Forelimb muscle (tissue), 1 donor: ENCODE results near the gene CCDC78. TPM values are rescaled to one million over a fixed set of nuclear protein-coding genes. Genes with fewer than 3 reads are reported as not detected.

Experiments used
- DNase-seq: peaks from one replicate; pipeline ENCODE4 v3.0.0-alpha.2; 2013; ENCODE audit warnings: low read depth
- polyA plus RNA-seq: library from polyadenylated mRNA; unstranded; fragments of 120-200 nt; gene quantifications from one replicate; pipeline ENCODE4 v1.2.1, GENCODE V29; 2013; ENCODE audit not compliant: insufficient read length

The CCDC78 gene
- polyA plus RNA-seq, 1 donor = 1.5 TPM

DNA sequence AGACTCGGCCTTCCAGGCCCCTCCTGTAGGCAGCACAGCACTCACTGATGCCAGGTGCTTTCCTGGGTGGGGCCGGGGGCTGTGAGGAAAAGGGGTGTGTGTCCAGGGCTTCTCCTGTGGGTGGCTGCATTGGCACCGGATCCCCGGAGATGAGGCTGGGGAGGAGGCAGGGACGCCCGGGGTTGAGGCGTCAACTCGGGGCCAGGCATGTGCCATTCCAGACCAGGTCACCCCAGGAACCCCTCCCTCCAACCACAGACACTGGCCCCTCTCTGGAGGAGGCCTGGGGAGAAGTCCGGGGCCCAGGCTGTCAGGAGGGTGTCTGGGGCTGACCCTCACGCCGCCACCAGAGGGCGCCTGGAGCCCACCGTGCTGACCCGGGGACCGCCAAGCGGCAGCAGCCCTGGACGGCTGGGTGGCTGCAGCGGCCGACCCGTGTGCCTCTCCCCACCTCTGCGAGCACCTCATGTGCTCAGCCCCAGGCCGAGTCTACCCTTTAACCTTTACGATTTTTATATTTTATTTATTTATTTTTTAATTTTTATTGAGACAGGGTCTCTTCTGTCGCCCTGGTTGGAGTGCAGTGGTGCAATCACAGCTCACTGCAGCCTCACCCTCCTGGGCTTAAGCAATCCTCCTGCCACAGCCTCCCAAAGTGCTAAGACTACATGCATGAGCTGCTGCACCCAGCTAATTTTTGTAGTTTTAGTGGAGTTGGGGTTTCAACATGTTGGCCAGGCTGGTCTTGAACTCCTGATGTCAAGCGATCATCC is 14.5 kb downstream of the CCDC78 start:
- no peak for DNase-seq

DNA sequence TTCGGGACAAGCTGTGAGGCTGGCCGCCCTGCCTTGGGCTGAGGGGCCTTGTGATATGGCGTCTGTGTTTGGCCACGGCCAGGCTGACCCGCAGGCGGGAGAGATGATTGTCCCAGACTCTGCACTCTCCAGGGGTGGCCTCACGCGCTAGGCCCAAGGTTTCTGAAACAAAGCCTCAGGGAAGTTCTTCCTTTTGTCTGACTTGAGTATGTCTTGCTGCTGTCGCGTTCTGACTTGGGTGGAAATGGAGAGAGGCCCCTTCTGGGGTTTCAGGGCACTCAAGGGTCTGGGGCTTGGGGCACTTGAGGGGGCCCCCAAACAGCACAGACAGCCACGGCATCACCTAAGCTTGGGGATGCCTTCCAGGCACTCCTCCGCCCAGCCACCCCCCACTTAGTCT is 15.2 kb downstream of the CCDC78 start:
- no peak for DNase-seq

DNA sequence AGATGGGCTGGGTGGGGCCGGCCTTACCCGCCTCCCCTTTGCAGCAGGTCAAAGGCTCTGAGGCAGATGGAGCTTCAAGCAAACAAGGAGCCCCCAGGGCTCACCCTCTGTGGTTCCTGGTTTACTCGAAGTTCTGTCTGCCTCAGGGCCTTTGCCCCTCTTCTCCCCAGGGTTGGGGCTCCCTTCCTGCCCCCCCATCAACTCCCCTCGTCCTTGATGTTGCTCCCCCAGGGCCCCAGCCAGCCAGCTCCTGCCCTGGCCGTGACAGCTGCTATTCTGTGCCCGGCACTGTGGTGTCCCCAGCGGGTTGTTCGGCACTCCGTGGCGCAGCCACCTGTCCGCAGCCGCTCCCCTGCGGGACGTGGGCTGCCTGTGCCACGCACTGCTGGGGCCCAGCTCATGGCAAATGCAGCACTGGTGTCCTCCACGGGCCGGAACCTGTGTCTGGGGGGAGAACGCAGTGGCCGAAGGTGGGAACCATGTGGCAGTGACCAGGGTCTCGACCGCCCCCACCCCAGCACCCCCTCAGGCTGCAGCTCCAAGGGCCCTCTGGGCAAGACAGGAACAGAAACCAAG is 15.7 kb downstream of the CCDC78 start:
- DNase-seq = no peak

DNA sequence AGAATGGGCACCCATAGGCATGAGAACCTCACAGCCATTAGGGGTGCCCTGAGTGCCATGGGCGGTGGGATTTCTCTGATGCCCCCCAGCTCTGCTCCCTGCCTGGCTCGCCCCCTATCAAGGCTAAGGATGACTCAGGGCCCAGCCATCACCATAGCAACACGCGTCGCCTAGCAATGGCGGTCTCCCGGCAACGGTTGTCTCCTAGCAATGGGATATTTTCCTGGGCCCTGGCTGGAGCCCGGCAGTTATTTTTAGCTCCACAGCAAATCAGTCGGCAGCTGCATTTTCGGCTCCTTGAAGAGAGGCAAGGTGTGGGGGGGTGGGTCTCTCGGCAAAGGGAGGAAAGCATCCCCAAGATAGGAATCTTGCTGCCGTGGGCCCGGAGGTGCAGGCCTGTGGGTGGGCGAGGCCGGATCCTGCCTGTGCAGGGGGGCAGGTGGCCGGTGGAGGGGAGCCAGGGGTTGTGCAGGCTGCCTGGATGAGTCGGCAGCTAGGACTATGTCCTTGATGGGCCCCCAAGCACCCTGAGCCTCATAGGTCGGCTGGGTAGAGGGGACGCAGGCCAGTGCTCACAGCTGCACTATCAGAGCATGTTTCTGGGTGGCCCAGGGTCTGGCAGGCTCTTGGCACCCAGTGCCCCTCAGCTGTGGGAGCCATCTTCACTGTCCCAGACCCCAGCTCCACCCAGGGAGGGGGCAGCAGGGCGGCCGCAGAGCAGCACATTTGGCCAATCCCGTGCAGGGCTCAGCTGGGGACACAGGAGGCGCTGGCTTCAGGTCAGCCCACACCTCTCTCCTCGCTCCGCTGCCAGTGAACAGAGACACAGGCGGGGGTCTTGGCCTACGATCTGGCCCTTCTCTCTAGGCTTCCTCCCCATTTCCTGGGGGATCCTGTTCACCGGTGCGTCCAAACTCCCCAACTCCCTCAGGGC is 16.4 kb downstream of the CCDC78 start:
- no peak for DNase-seq

DNA sequence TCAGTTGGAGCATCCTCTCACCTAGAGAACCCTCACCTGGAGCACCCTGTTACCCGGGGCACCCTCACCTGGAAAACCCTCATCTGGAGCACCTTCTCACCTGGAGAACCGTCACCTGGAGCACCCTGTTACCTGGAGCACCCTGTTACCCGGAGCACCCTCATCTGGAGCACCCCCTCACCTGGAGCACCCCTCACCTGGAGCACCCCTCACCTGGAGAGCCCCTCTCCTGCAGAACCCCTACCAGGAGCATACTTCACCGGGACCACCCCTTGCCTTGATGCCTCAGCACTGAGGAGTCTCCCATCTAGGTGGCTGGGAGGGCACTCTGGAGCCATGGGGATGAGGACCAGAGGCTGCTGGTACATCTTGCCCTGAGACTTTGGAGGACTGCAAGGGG is 17.3 kb downstream of the CCDC78 start:
- DNase-seq = no peak

DNA sequence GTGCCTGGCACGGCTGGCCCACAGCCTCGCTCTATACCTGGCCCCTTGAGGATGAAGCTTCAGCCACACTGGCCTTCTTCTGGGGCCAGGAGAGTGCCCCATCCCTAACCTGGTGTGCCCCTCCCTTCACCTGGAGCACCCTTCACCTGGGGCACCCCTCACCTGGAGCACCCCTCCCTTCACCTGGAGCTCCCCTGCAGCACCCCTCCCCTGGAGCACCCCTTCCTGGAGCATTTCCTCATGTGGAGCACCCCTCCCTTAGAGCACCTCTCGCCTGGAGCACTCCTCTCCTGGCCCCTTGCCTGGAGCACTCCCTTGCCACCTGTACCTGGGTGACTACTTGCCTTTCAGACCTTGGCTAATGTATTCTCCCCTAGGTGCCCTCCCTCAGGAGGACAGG is 18.2 kb downstream of the CCDC78 start:
- DNase-seq = no peak

DNA sequence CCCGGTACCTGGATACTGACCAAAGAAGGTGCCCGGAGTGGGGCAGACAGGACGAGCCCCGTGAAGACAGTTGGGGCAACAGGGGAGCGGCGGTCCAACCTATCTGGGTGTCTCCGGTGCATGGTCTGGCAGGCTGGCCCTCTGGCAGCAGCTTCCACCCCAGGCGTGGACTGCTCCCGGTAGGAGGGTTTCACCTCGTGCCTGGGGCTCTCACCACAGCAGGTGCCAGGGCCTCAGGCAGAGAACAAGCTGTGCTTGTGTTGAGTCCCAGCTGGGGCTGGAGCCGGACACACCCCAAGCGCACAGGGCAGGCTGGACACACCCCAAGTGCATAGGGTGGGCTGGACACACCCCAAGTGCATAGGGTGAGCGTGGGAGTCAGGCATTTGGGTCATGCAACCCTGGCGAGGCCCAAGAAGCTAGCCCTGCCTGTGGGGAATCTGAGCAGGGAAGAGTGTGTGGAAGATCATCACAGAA is 19.1 kb downstream of the CCDC78 start:
- DNase-seq = no peak

DNA sequence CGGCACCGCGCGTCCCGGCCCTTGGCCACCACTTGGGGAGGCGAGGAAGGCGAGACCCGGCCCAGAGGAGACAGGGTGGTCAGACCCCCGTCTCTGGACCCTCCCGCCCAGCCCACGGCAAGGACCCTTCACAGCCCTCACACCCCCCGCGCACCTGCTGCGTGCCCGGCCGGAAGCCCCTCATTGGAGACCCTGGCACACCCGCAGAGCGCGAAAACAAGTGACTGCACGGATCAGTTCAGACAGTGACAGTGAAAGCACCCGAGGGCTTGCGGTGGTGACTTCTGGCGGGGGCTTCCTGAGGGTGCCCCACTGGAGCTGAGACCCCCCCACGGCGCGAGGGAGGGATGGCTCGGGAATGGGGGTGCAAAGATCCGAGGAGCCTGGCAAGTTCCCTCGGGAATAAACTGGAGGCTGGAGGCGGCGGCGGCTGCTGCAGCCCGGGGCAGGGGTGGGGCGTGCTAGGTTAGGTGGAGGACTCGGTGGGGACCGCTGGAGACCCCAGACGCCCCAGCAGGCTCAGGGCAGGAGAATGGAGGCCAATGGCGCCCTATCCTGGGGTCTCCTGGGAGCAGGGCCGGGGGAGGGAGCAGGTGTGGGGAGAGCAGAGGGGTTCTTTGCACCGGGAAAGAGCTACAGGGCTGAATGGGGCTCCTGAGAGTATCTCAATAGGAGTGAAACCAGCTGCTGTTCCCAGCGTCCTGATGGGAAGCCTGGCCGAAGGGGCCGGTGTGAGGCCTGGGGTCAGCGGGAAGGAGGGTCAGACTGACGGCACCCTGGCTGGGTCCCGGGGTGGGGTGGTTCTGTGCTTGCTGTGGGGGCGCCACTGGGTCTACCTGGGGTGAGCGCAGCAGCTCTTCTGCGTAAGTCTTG is 19.8 kb downstream of the CCDC78 start:
- DNase-seq = no peak

DNA sequence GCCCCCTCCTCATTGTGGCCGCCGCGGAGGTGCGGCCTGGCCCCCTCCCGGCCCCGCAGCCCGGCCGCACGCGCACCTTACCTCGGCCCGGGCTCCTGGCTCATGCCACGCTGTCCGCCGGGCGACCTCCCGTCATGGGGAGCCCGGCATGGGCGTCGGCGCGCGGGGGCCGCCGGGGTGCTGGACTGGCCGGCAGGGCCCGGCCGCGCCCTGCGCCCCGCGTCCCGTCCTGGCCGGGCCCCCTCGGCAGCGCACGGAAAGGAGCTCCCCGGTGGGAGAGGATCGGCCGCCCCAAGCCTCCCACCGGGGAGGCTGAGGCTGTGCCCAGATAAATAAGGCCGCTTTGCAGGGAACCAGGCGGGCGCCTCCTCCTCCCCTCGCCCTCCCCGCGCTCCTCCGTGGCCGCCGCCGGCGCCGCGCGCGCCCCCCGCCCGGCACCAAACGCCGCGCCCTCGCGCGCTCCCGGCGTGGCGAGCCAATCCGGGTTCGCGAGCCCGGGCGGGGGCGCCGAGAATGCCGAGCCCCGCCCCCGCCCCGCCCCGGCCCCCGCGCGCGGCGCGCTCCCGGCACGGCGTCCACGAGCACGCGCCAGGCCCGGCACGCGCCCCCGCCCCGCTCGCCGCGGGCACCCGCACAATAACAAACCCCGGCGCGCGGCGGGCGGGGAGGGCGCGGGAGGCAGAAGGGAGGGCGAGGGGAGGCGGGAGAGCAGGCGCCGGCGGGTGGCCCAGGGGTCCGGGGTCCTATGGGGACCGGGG is 20.6 kb downstream of the CCDC78 start, which contains the start of gene FBXL16:
Gene FBXL16 (minus strand): TSS at position 371 of the 758 bp plus-strand sequence. CDS start 8,396 bp downstream, outside the sequence.
- no peak for DNase-seq

DNA sequence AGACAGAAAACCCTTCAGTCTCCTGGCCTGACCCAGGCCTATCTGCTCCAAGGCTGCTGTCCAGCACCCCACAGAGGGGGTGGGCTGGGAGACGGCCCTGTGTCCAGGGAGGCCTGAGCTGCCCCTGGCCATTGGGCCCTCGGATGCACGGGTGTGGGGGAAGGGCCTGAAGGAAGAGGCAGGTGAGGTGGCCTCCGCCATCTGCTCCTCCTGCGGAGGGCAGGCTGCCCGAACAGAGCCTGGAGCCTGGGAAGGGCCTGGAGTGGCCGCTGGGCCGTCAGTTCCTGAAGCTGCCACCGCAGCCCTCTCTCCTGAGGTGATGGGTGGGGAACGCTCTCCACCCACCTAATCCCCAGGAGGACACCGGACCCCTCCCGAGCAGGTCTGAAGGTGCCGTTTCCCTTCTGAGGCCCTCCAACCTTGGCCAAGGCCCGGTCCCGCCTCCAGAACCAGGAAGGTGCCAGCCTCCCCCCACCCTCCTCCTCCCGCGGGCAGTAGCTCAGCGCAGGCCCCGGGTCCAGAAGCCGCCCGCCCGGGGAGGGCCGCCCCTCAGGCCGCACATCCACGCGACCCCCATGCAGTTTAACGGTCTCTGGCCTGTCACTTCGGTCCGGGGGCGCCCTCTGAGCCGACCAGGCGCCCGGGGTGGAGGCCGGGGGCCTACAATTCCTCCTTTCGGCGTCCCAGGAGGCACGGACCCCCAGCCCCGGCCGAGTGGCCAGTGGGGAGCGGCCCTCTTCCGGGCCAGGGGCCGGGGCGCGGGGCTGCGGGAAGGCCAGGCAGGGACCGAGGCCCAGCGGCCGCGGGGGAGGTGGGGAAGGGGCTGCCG is 21.5 kb downstream of the CCDC78 start:
- no peak for DNase-seq

DNA sequence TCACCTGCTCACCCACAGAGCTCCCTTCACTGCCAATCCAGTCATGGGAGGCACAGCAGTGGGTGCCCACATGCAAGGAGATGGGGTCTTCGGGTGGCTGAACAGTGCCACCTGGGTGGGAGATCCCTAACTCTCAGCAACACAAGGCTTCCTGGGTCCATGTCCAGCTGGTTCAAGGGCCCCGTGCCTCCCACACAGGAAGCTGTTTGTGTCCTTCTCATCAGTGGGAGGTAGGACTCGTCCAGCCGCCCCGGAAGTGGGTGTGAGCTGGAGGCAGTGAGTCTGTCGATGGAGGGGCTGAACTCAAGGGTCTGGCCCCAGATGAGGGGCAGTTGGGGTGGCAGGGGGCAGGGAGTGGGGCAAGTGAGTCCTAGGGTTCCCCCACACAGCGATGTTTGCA is 22.2 kb downstream of the CCDC78 start:
- DNase-seq = no peak

DNA sequence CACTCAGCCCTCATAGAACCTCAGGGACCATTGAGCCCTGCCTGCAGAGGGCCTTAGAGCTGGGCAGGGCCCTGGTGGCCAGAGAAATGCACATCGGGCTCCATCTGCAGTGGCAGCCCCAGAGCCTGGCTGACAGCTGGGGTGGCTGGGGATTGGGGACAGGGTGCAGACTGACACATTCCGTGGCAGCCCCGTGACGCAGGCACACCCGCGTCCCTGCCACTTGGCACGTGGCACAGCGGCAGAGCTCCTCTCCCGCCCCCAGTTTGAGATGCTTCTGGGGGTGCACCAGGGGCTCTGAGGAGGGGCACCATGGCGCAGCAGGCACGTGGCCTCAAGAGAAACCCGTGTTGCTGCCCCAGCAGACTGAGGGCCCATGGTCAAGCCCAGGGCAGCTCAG is 22.8 kb downstream of the CCDC78 start:
- DNase-seq = no peak

DNA sequence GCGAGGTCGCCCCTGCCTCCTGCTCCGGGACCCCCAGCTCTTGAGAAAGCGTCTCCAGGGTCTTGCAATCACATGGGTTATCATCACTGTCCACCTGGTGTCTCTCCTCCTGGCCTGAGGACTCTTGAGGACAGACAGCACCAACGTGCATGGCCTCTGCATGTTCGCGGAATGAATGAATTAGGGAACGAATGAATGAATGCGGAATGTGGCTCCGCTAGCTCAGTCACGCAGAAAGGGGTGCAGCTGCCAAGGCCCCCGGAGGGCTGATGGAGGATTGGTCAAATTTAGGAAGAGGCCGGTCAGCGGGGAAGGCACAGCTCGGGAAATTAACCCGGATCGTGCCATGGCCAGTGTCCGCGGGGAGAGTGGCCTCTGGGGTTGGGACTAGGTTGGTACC is 23.9 kb downstream of the CCDC78 start:
- no peak for DNase-seq

DNA sequence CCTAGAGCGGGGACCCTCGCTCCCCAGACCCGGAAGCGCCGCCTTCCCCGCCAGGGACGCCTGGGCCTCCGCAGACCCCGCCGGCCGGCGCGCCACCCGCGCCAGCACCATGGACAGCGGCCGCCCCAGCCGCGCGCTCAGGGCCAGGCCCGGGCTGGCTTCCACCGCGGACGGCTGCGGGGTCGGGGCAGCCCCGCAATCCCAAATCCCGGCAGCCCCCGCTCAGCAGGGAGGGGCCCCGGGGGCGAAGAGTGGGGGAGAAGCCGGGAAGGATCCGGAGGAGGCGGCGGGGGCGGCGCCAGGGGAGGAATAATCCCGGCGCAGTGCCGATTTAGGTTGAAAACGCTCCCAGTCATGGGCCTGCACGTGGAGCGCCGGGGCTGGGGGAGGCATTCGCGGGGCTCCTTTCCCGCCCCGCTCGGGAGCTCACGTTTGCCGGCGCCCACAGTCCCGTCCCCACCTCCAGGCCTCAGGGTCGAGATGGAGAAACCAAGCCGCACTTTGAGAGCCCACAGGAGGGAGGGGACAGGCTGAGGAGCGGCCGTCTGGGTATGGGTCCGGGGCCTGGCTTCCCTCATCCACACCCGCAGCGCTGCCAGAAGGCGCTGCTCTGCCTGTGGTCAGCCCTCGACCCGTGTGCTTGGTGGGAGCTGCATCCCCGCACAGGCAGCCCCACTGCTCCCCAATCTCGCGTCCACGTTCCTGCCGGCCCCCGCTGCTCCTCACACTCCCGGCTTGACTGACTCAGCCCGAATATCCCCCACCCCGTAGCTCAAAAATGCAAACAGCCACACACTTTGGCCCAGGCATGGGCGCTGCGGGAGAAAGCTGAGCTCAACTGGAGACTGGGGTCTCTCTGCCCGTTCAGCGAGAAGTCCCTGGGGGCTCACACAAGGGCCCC is 25.3 kb downstream of the CCDC78 start:
- DNase-seq = no peak

DNA sequence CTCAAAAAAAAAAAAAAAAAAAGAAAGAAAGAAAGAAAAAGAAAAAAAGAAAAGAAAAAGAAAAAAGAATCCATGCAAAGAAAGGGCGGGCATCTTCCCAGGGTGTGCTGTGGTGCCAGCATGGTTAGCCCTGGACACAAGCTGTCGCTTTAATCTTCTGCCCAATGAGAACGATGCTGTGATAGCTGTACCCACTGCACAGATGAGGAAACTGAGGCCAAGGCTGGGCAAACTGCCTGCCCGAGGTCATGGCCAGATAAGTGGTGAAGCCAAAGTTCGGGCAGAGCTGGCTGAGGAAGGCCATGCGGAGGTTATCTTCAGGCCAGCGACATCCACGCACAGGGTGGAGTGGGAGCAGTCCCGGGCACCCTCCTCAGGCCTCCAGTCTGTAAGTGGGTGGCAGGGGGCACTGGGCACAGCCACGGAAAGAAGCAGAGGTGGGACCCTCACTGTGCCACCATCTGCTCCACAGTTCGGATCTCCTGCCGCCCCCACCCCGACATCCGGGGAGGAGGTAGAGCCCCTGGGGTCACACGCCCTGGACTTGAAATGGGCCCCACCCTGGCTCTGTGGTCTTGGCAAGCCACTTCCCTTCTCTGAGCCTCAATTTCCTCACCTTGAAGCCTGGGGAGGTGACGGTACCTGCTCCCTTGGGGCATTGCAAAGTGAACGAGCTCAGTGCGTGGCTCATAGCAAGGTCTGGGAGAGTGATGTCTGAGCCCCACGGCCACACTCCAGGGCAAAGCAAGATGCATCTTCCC is 27.2 kb downstream of the CCDC78 start:
- no peak for DNase-seq

DNA sequence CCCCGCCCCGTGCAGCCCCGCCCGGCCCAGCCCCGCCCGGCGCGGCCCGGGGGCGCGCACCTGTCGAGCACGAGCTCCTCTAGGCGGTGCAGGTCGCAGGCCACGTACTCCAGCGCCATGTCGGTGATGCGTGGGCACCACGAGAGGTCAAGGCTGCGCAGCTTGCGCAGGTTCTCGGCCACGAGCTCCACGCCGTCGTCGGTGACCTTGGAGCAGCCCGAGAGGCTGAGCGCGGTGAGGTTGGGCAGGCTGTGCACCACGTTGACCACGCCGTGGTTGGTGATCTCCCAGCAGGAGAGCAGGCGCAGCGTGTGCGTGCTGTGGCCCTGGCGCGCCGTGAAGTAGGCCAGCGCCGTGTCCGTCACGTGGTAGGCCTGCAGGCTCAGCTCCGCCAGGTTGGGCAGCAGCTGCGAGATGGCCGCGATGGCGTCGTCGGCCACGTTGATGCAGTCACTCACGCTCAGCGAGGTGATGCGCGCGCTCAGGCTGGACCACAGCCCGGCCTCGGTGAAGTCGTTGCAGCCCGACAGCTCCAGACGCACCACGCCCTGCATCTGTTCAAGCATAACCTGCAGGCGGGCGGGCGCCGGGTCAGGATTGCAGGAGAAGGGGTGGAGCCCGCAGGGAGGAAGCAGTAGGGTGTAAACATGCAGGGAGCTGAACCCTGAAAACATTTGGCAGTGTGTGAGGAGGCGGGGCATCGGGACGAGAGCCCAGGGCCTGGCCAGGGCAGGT is 30.7 kb downstream of the CCDC78 start:
- DNase-seq = no peak

DNA sequence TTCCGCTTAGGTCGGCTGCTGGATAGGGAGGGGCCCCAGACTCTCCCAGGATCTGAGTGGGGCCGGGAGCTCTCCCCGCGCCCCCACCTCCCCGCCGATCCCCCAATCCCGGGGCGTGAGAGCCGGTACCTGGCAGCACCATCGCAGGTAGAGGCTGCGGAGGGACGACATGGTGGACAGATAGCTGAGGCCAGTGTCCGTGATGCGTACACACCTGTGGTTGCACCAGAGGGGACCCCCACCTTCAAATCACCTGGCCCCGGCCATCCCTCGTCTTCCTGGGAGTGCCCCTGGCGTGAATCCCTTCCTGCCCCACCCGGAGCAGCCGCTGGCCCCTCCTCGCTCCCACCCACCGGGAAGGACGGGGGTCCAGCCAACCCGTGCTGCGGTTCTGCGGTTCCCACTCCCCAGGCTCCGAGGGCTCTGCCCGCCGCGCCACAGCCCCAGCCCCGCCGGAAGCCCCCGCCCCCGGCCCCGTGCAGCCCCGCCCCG is 31.3 kb downstream of the CCDC78 start:
- no peak for DNase-seq
